Body of pancreas (tissue), 4 donors: ENCODE results near the gene PDE11A.

Experiments used
- CTCF ChIP-seq, 7 experiments: fragments of 450-650 bp in 4 of 7; fragments of 200-600 bp in 3 of 7; sonication (generic) in 3 of 7; IDR thresholded peaks; one replicate each; pipeline ENCODE4 v1.5.1; 2016 to 2019; ENCODE audit warnings: antibody characterized with exemption in 7 of 7
- POLR2A ChIP-seq, 3 donors: fragments of 450-650 bp; IDR thresholded peaks; one replicate each; pipeline ENCODE4 v1.6.1; 2016; ENCODE audit warnings: antibody characterized with exemption in 3 of 3, mild to moderate bottlenecking in 2 of 3

GRCh38 chr2:177705511-177706173 is 366.9 kb downstream of the PDE11A start:
- TF ChIP-seq CTCF (IDR thresholded peaks at IDR 0.05) (no peak), POLR2A (IDR thresholded peaks at IDR 0.05) (no peak)
